Endodermal cell (in vitro differentiated cells): Measurements from ENCODE around the gene TIE1. TPM values are rescaled to one million over a fixed set of nuclear protein-coding genes. Genes with fewer than 3 reads are reported as not detected.

Experiments
- DNase-seq: peaks from one replicate; pipeline ENCODE4 v3.0.0-alpha.2; 2017
- H3K27ac ChIP-seq: 2 replicates; pipeline ENCODE4 v1.5.1; 2013; ENCODE audit warnings: mild to moderate bottlenecking, low read depth, low read length, moderate library complexity
- H3K27me3 ChIP-seq: 2 replicates; pipeline ENCODE4 v1.6.1; 2013; ENCODE audit warnings: mild to moderate bottlenecking, low read length, moderate library complexity; ENCODE audit not compliant: insufficient read depth, control insufficient read depth, poor library complexity, severe bottlenecking
- H3K36me3 ChIP-seq: 2 replicates; pipeline ENCODE4 v1.7.0; 2013; ENCODE audit warnings: mild to moderate bottlenecking, low read length, moderate library complexity; ENCODE audit not compliant: control insufficient read depth, insufficient read depth
- H3K4me1 ChIP-seq: one replicate; pipeline ENCODE4 v1.7.0; 2013; ENCODE audit warnings: low read length; ENCODE audit not compliant: control insufficient read depth, insufficient read depth
- H3K4me3 ChIP-seq: 2 replicates; pipeline ENCODE4 v1.5.1; 2013; ENCODE audit warnings: mild to moderate bottlenecking, low read length, moderate library complexity
- H3K9ac ChIP-seq: 2 replicates; pipeline ENCODE4 v1.6.1; 2013; ENCODE audit warnings: mild to moderate bottlenecking, low read length, moderate library complexity; ENCODE audit not compliant: poor library complexity, severe bottlenecking; ENCODE audit errors: extremely low read depth
- H3K9me3 ChIP-seq: 2 replicates; pipeline ENCODE4 v1.6.1; 2013; ENCODE audit warnings: mild to moderate bottlenecking, low read length, moderate library complexity; ENCODE audit not compliant: control insufficient read depth
- H3K27ac Mint-ChIP-seq: 2 replicates; pipeline ENCODE4 v1.8.0; 2020; ENCODE audit warnings: mixed read lengths
- H3K27me3 Mint-ChIP-seq: 2 replicates; pipeline ENCODE4 v1.8.0; 2021; ENCODE audit warnings: mild to moderate bottlenecking, mixed read lengths; ENCODE audit not compliant: insufficient read depth
- H3K36me3 Mint-ChIP-seq: 2 replicates; pipeline ENCODE4 v1.8.0; 2020; ENCODE audit warnings: low read depth, mixed read lengths
- H3K4me1 Mint-ChIP-seq: 2 replicates; pipeline ENCODE4 v1.8.0; 2020; ENCODE audit warnings: mixed read lengths
- H3K4me3 Mint-ChIP-seq: 2 replicates; pipeline ENCODE4 v1.8.0; 2020; ENCODE audit warnings: mild to moderate bottlenecking, moderate library complexity, mixed read lengths
- H3K9me3 Mint-ChIP-seq: 2 replicates; pipeline ENCODE4 v1.8.0; 2020; ENCODE audit warnings: mild to moderate bottlenecking, mixed read lengths
- CTCF ChIP-seq: fragments of 200-600 bp; sonication (generic); conservative IDR thresholded peaks from 2 replicates; pipeline ENCODE4 v1.5.0; 2021; ENCODE audit warnings: antibody characterized with exemption, mild to moderate bottlenecking
- WGBS, 2 experiments: methylation state at CpG; one replicate each; pipeline versions ENCODE4 v1.1.5 to v1.1.7; 2013; ENCODE audit warnings: missing lambda C conversion rate in 2 of 2, mixed read lengths in 1 of 2; ENCODE audit not compliant: insufficient coverage in 1 of 2, insufficient read length in 1 of 2; 5-methylcytosine and 5-hydroxymethylcytosine counted together
- total RNA-seq, 2 donors: library from RNA; stranded (reverse); fragmentation: NEBNext Ultra II Directional in 1 of 2; extraction: Animal tissue kit (Norgen Biotek cat#: 25700) in 1 of 2; gene quantifications; 2 replicates in 1 of 2; 3 replicates in 1 of 2; pipeline ENCODE4 v1.2.1, GENCODE V29; 2021

TIE1 gene
- total RNA-seq, 2 donors from 2014 or later: 0.40 to 0.99 TPM

GRCh38 chr1:43351421-43352350 lies 50.9 kb downstream of the TIE1 start:
- no peak overlapping the region for H3K9ac ChIP-seq
- no peak for DNase-seq
- WGBS, 2 experiments: 91 to 94% methylated on average over 5 to 10 of the region's 10 CpGs
- peaks cover 6% of the 10 kb centered on the region for H3K27me3 ChIP-seq
- Mint-ChIP-seq H3K27me3 (no peaks in the 10 kb centered on the region), H3K4me3 (no peak overlapping the region), H3K4me1 (peaks cover 18% of the 10 kb centered on the region), H3K9me3 (no peaks in the 10 kb centered on the region), H3K36me3 (peaks cover 4% of the 10 kb centered on the region), H3K27ac (no peak overlapping the region)
- TF ChIP-seq CTCF: no peak
- H3K4me1 ChIP-seq: peaks cover 3% of the 10 kb centered on the region
- no peak overlapping the region for H3K27ac ChIP-seq
- no peaks in the 10 kb centered on the region for H3K9me3 ChIP-seq
- no peak overlapping the region for H3K4me3 ChIP-seq
- no peaks in the 10 kb centered on the region for H3K36me3 ChIP-seq

GRCh38 chr1:43352351-43352705 lies 51.5 kb downstream of the TIE1 start:
- Histone ChIP-seq H3K4me1 (no peaks in the 10 kb centered on the region), H3K36me3 (no peaks in the 10 kb centered on the region), H3K27ac (no peak overlapping the region), H3K4me3 (no peak overlapping the region), H3K9ac (no peak overlapping the region), H3K9me3 (no peaks in the 10 kb centered on the region), H3K27me3 (peaks cover 6% of the 10 kb centered on the region)
- Mint-ChIP-seq H3K4me3 (no peak overlapping the region), H3K4me1 (peaks cover 14% of the 10 kb centered on the region), H3K27ac (no peak overlapping the region), H3K9me3 (no peaks in the 10 kb centered on the region), H3K27me3 (no peaks in the 10 kb centered on the region), H3K36me3 (peaks cover 6% of the 10 kb centered on the region)
- WGBS, 2 experiments: 67 to 89% methylated on average over 1 to 2 of the region's 2 CpGs
- no peak for DNase-seq
- TF ChIP-seq CTCF: no peak

- Histone ChIP-seq H3K4me3 (no peak overlapping the region), H3K27ac (no peak overlapping the region), H3K36me3 (no peaks in the 10 kb centered on the region), H3K4me1 (no peaks in the 10 kb centered on the region), H3K9me3 (no peaks in the 10 kb centered on the region), H3K27me3 (peaks cover 4% of the 10 kb centered on the region), H3K9ac (no peak overlapping the region)
- no peaks in the 10 kb centered on the region for H3K27me3 Mint-ChIP-seq
- peaks cover 6% of the 10 kb centered on the region for H3K36me3 Mint-ChIP-seq
- H3K27ac Mint-ChIP-seq: no peak overlapping the region
- WGBS, 2 experiments: 69 to 83% methylated on average over 3 of the region's 3 CpGs
- H3K4me3 Mint-ChIP-seq: no peak overlapping the region
- peaks cover 16% of the 10 kb centered on the region for H3K4me1 Mint-ChIP-seq
- no peak for DNase-seq
- no peak for TF ChIP-seq CTCF
- H3K9me3 Mint-ChIP-seq: no peaks in the 10 kb centered on the region
Measured at GRCh38 chr1:43352881-43353280, 52.1 kb downstream of the TIE1 start.
